ENCODE measurements around the gene STAB1. TPM values are rescaled to one million over a fixed set of nuclear protein-coding genes. Genes with fewer than 3 reads are reported as not detected.
A peak's percentile ranks its signal among the peaks of the same experiment; 100 is the strongest.

The STAB1 gene
- polyA plus RNA-seq, 2 of the 4 experiments (the other 2 are of a cell fraction), result not detected

DNA sequence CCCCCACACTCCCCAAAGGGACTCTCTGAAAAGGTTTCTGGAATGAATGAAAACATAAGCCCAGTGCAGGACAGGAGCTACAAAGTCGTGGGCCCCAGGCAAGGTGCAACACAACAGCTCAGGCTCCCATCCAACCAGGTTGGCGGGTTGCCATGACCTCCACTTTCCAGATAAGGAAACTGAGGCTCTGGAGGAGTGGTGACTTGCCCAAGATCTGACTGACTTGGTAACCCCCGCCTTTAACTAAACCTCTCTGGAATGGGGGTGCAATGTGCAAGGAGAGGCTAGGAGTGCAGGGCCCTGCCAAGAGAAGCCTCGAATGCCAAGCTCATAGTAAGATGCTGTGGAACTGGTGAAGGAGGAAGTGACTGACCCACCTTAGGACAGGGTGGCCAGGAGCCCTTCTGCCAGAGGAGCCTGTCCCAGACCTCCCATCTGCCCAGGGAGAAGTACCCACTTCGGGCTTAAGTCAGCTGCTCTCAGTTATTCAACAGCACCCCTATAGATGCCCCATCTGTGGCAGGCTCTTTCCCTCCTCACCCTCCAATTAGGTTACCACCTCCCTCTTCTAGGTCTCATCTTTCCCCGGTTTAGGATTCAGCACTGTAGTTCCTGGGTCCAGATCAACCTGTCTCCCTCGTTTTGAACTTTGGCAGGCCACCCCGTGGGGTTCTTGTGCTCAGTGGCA lies 40.7 kb upstream of the STAB1 start:
- TF ChIP-seq RNF2 (IDR thresholded peaks at IDR 0.05; ENCODE audit: borderline replicate concordance, low read depth) (no peak), FOSL2 (IDR thresholded peaks at IDR 0.05) (no peak), FOSL2 (CRISPR knock-in tag; IDR thresholded peaks at IDR 0.05) (no peak), CHD2 (IDR thresholded peaks at IDR 0.05; ENCODE audit: low read length, partially characterized antibody) (no peak), NR3C1 (IDR thresholded peaks at IDR 0.05) (no peak), SREBF2 (IDR thresholded peaks at IDR 0.05) (no peak), POLR2A (IDR thresholded peaks at IDR 0.05; ENCODE audit: low read length) (no peak), ZC3H11A (IDR thresholded peaks at IDR 0.05) (no peak), MAFK (IDR thresholded peaks at IDR 0.05; ENCODE audit: partially characterized antibody) (no peak), JUNB (IDR thresholded peaks at IDR 0.05) (no peak), NPAS2 (CRISPR knock-in tag; IDR thresholded peaks at IDR 0.05; ENCODE audit: borderline replicate concordance) (no peak), CHD4 (IDR thresholded peaks at IDR 0.05; ENCODE audit: borderline replicate concordance) (no peak), RAD21 (conservative IDR thresholded peaks at IDR 0.05 in 1 of 2, IDR thresholded peaks at IDR 0.05 in 1 of 2) (no peak), HOXB13 (CRISPR knock-in tag; IDR thresholded peaks at IDR 0.05; ENCODE audit: low read depth) (no peak), RARB (CRISPR knock-in tag; IDR thresholded peaks at IDR 0.05) (no peak), JUN (IDR thresholded peaks at IDR 0.05) (no peak), HOXB5 (CRISPR knock-in tag; IDR thresholded peaks at IDR 0.05) (no peak), ZFP36 (IDR thresholded peaks at IDR 0.05; ENCODE audit: borderline replicate concordance, partially characterized antibody) (no peak)
- TF ChIP-seq, protein P1, sequence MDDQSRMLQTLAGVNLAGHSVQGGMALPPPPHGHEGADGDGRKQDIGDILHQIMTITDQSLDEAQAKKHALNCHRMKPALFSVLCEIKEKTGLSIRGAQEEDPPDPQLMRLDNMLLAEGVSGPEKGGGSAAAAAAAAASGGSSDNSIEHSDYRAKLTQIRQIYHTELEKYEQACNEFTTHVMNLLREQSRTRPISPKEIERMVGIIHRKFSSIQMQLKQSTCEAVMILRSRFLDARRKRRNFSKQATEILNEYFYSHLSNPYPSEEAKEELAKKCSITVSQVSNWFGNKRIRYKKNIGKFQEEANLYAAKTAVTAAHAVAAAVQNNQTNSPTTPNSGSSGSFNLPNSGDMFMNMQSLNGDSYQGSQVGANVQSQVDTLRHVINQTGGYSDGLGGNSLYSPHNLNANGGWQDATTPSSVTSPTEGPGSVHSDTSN (IDR thresholded peaks at IDR 0.05), result no peak
- TF ChIP-seq, protein P2, sequence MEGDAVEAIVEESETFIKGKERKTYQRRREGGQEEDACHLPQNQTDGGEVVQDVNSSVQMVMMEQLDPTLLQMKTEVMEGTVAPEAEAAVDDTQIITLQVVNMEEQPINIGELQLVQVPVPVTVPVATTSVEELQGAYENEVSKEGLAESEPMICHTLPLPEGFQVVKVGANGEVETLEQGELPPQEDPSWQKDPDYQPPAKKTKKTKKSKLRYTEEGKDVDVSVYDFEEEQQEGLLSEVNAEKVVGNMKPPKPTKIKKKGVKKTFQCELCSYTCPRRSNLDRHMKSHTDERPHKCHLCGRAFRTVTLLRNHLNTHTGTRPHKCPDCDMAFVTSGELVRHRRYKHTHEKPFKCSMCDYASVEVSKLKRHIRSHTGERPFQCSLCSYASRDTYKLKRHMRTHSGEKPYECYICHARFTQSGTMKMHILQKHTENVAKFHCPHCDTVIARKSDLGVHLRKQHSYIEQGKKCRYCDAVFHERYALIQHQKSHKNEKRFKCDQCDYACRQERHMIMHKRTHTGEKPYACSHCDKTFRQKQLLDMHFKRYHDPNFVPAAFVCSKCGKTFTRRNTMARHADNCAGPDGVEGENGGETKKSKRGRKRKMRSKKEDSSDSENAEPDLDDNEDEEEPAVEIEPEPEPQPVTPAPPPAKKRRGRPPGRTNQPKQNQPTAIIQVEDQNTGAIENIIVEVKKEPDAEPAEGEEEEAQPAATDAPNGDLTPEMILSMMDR (IDR thresholded peaks at IDR 0.05), result no peak
- TF ChIP-seq, protein P3, sequence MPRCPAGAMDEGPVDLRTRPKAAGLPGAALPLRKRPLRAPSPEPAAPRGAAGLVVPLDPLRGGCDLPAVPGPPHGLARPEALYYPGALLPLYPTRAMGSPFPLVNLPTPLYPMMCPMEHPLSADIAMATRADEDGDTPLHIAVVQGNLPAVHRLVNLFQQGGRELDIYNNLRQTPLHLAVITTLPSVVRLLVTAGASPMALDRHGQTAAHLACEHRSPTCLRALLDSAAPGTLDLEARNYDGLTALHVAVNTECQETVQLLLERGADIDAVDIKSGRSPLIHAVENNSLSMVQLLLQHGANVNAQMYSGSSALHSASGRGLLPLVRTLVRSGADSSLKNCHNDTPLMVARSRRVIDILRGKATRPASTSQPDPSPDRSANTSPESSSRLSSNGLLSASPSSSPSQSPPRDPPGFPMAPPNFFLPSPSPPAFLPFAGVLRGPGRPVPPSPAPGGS (IDR thresholded peaks at IDR 0.05), result no peak
- no peak for DNase-seq (ENCODE audit: low read depth in 1 of 2, low spot score in 1 of 2)
- Histone ChIP-seq H3K9me3 (no peaks in the 10 kb centered on the region), H3K27ac (peak overlapping the region; percentile 84 to 99; a peak in 5 of 6 replicates), H3K4me1 (peaks cover 26% of the 10 kb centered on the region), H3K4me3 (peak overlapping the region; percentile 66; the same call in 1 of the 3 replicates), H3K4me2 (peak overlapping the region; percentile 92)
- ChIA-PET CTCF (interaction anchor here (0.9 to 14.4 kb wide), 2 partner anchors 9 to 25 kb away, joined by 3 to 351 read pairs; no protein-coding TSS in a partner anchor), POLR2A (no interaction called here)
- 63% methylated on average over 5 of the region's 8 CpGs for WGBS (ENCODE audit: missing lambda C conversion rate)
- FAIRE-seq, result no peak
- ATAC-seq, result no peak; a peak in 1 of 6 replicates

DNA sequence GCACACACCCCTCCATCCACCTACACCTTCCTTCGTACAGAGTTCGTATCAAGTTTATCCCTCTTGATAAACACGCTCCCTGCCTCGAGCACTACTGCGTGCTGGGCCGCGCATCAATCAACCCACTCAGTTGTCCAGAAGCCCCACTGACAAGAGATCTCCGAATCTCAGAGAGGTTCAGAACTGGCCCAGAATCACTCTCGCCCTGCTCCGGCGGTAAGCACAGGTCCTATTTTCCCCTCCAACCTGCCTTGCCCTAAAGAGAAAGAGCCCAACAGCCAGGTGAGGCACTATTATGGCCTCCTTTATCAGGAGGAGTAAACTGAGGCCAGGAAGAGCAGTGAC lies 40.2 kb upstream of the STAB1 start:
- WGBS (ENCODE audit: missing lambda C conversion rate), result 37% methylated on average over 9 of the region's 11 CpGs

More for the DNA sequence above, 40.2 kb upstream of the STAB1 start:
- H3K27ac ChIP-seq, result peak overlapping the region; percentile 84 to 99
- no peaks in the 10 kb centered on the region for H3K9me3 ChIP-seq
- DNase-seq (ENCODE audit: low read depth in 1 of 2, low spot score in 1 of 2) (no peak), FAIRE-seq (no peak), ATAC-seq (no peak)
- ChIA-PET CTCF (interaction anchor here (0.9 to 14.4 kb wide), 2 partner anchors 9 to 25 kb away, joined by 3 to 351 read pairs; no protein-coding TSS in a partner anchor), POLR2A (no interaction called here)
- H3K4me1 ChIP-seq, result peaks cover 22% of the 10 kb centered on the region
- peak overlapping the region; percentile 92 for H3K4me2 ChIP-seq
- TF ChIP-seq RNF2 (IDR thresholded peaks at IDR 0.05; ENCODE audit: borderline replicate concordance, low read depth) (no peak), NR3C1 (IDR thresholded peaks at IDR 0.05) (no peak), SMC3 (IDR thresholded peaks at IDR 0.05) (no peak), RFX5 (IDR thresholded peaks at IDR 0.05) (no peak), FOSL2 (IDR thresholded peaks at IDR 0.05) (no peak), FOSL2 (CRISPR knock-in tag; IDR thresholded peaks at IDR 0.05) (no peak), EHF (CRISPR knock-in tag; IDR thresholded peaks at IDR 0.05) (no peak), MAZ (IDR thresholded peaks at IDR 0.05; ENCODE audit: borderline replicate concordance, low read depth, low read length) (no peak), SREBF2 (IDR thresholded peaks at IDR 0.05) (no peak), RARB (CRISPR knock-in tag; IDR thresholded peaks at IDR 0.05) (no peak), RAD21 (conservative IDR thresholded peaks at IDR 0.05 in 1 of 2, IDR thresholded peaks at IDR 0.05 in 1 of 2) (no peak), JUNB (IDR thresholded peaks at IDR 0.05) (no peak), ESRRA (IDR thresholded peaks at IDR 0.05; ENCODE audit: borderline replicate concordance, low read length) (no peak)
- TF ChIP-seq, protein P4, sequence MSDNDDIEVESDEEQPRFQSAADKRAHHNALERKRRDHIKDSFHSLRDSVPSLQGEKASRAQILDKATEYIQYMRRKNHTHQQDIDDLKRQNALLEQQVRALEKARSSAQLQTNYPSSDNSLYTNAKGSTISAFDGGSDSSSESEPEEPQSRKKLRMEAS (IDR thresholded peaks at IDR 0.05), result no peak
- TF ChIP-seq, protein P5, sequence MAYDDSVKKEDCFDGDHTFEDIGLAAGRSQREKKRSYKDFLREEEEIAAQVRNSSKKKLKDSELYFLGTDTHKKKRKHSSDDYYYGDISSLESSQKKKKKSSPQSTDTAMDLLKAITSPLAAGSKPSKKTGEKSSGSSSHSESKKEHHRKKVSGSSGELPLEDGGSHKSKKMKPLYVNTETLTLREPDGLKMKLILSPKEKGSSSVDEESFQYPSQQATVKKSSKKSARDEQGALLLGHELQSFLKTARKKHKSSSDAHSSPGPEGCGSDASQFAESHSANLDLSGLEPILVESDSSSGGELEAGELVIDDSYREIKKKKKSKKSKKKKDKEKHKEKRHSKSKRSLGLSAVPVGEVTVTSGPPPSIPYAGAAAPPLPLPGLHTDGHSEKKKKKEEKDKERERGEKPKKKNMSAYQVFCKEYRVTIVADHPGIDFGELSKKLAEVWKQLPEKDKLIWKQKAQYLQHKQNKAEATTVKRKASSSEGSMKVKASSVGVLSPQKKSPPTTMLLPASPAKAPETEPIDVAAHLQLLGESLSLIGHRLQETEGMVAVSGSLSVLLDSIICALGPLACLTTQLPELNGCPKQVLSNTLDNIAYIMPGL (CRISPR knock-in tag; IDR thresholded peaks at IDR 0.05; ENCODE audit: borderline replicate concordance), result no peak
- H3K4me3 ChIP-seq, result peak overlapping the region; percentile 66
